Activated CD8-positive, alpha-beta memory T cell treated with anti-CD3 and anti-CD28 coated beads, Interleukin-2, amount 50 U/mL, for 24 hours (primary cell): ENCODE measurements around the gene VAT1L.

ENCODE experiments used
- DNase-seq: peaks from one replicate; pipeline ENCODE4 v3.0.0-alpha.2; 2020; ENCODE audit errors: extremely low read depth

The VAT1L gene

DNA sequence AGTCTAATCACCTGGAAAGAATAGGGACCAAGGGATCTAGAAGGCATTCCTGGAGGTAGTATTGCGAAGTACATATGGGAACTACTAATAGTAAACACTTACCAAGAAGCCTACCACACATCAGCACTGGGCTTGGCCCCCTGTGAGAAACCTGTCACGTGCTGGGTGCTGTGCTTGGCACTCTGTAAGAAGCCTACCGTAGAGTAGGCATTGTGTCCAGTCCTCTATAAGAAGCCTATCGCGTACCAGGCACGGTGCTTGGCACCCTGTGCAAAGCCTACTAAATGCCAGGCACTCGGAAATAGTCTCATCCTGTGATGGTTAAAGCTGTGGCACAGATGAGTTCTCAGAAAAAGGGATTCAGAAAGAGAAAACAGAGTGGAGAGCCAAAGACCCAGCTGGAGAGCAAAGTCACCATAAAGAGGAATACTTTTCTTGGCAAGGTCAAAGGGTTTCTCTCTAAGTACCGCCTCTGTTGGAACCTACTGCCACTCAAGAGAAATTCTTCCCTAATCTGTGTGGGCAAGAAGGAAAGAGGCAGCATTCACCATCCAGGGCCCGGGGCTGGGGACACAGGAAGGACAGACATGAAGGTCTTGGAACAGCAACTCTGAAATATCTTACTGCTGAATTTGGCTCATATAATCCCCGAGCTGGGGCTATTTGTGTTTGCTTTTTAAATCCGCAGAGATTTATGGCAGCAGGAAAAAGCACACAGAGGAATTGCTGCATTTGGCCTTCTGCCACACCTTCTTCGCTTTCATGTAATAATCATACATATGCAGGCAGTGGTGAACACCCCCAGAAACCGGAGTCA, 81.8 kb downstream of the VAT1L start:
- no peak for DNase-seq

DNA sequence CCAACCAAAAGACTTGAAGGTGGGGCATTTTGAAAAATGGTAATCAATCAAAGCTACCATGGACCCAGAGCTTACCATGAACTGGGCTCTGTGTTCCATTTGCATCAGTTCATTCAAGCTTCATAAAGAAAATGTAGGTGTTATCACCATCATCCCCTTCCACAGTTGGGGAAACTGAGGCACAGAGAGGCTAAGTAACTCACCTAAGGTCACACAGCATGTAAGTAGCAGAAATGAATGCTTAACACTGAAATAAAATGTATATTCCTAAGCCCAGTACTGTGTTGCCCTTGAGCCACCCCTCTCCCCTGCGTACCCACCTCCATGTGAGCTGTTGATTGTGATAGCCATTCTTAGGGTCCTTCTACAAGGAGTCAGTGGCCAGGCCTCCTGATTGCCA, 83.6 kb downstream of the VAT1L start:
- no peak for DNase-seq

DNA sequence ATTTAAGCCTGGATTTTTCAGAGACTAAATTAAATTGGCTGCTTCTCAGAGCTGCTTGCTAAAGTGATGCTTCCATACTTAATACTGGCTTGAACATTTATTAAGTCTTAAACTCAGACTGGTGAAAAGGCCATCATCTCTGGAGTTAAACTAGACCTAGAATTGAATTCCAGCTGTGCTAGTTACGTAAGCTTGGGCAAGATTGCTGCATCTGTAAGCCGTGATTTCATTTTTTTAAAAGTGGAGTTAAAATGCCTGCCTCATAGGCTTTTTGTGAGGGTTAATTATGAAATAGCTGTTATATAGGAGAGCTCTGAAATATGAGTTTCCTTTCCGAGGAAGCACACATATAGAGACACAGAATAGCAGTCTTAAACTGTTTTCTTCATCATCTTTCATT, 84.7 kb downstream of the VAT1L start:
- DNase-seq: no peak

DNA sequence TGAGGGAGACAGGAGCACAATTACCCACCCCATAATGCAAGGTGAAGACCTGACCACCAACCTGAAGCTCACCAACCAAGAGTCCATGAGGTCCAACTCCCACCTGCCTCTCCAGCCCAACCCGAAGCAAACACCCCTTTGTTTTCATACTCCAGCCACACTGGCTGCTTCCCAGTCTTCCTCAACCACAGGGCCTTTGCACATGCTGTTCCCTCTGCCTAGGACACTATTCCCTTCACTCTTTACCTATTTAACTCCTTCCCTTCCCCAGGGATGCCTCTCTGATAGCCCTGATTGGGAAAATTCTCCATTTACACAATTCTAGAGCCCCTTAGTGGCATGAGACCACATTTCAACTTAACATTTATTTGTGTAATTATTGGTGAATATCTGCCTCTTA, 86.0 kb downstream of the VAT1L start:
- no peak for DNase-seq

DNA sequence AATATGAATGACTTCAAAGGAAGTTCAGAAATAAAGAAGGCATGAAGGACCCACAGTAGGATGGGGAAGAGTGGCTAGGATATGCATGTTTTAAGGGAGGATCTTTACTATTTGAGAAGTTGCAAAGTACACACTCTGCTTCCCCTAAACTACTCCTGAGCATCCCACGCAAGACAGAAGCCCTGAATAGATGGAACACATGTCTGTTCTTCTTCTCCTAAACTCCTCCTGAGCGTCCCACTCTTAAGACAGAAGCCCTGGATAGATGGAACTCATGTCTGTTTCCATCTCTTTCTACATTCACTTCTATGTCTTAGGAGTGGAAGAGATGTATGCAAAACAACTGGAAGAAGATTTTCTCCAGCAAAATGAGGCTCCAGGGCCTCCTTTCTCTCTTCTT, 88.4 kb downstream of the VAT1L start:
- DNase-seq: no peak

DNA sequence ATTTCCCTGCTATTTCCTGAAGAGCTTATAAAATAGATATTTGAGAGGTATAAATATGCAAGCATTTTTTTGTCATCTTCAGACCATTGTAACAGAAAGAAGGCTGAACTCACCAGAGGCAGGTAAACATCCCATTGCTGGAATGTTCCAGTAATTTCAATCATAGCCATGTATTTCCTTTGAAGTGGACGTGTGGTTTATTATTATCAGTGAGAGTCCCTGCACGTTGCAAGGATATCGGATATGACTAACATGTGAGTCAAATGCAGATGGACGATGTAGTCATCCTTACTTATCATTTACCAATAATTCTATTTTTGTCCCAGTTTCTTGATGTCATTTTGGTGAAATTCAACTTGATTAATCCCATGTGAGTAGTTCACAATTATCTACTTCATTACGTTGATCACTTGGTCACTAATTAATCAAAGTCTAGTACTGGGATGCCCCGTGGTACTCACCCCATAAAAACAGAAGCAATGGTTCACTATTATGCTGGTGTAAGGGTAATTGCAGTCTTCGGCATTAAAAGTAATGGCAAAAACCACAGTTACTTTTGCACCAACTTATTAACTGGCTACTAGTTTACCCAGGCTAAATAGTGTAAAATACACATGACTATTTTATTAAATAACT, 89.5 kb downstream of the VAT1L start:
- DNase-seq: no peak

DNA sequence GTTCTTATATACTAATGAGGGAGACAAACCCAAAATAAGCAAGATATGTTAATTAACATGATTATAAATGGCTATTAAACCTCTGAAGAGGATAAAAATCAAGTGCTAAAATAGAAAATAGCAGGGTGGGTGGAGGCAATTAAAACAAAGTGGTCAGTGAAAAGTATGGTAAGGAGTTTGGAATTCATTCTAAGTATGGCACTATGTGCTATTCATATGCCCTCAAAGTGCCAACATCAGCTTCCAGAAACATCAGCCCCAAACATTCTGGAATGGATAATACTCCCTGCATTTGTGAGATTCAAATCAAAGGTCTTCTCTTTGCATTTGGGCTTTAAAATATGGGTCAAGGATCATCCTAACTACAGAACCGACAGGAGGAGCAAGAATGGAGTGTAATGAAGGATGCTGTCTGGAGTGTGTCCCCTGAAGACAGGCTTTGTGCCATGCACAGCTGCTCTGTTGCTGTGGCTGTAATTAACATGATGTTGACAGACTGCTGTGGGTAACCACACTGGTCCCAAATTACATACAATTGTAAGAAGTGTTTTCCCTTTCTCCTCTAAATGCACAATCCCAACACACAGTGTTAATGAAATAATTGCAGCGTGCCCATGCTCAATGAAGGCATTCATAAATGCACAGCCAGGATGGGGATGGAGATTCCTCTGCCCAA, 93.1 kb downstream of the VAT1L start:
- DNase-seq: no peak

DNA sequence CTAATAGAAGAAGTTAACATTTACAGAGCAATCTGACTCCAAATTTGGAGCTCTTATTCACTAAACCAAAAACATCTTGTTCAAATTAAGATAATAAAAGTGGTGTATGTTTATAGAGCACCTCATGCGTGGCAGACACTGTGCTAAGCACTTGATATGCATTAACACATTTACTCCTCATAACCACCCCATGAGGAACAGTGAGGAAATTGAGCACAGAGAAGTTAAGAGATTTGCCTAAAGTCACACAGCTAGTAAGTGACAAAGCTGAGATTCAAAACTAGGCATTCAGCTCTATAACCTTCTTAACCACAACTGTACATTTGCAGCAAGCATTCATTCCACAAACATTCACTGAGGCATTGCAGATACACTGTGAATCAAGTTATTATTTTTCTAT, 94.0 kb downstream of the VAT1L start:
- DNase-seq: no peak

DNA sequence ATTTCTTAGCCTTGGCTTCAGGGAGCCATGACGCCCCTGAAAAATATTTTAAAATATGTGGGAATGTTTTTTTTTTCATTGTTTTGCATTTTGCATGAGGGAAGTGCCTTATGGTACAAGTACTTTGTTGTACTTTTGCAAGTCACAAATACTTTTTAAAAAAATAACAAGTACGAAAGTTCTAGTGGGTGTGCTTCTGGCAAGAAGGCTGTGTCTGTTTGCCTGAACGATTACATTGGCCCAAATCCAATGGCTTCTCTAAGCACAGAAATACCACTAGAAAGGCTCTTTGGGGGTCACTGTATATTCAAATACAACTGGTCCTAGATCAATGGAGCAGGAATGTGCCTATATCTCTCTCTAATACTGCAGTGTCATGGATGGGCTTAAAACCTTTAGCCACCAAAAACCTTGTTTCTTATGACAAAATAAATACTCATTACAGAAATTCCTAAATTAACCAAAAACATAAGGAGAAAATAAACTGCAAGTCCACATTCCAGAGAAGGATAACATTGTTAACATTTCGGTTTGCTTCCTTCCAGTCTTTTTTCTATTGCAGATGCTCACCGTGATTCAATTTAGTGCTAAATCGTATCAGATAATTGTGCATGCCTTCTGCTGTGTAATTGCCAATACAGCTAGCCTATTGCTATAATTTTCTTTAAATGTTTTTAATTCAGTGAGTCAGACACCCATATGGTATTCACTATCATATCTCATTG, 97.4 kb downstream of the VAT1L start:
- DNase-seq: no peak

DNA sequence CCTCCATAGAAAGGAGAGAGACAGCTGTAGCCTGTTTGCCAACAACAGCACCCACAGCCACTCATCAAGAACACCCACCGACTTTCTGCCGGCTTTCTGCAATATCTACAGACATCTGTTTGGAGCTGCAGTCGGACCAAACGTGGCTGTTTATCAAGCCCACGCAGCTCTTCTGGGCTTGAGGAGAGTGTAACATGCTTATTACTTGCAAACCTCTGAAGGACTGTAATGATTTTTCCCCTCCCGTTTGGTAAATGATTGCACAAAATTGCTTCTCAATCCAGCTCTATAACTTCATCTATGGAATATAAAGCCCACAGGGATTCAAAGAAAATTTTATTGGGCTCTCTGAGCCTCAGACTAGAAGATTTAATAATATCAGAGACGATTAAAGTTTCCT, 100.5 kb downstream of the VAT1L start:
- DNase-seq: no peak

DNA sequence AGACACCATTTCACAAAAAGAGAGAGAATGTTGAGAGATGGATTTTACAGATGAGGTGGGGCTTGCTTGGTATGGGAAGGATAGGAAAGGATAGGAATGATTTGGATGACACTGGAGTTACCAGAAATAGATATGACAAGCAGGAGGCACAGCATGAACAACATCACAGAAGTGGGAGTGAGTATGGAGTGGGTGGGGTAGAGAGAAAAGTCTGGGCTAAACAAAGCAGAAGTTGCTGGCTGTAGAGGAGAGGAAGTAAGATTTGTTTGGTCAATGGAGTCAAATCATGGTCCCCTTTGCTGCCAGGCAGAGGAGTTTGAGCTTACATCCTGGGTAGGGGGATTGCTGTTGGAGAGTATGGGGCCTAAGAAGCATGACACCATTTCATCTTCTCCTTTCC, 101.7 kb downstream of the VAT1L start:
- DNase-seq: no peak

DNA sequence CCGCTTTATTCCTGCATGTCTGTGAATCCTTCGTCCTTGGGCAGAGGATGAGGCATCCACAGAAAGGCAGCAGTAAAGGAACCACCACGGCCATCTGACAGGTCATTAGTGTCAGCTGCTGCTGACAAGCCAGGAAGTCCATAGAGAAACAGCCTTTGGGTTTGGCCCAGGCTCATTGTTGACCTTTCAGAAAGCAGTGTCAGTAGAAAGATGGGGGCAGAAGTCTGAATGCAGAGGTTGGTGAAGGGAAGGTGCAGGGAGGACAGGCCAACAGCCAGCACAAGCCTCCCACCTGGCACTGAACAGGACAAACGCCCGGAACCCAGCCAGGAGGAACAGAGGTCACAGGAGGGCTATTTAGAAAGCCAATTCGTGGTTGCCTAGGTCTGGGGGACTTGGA, 105.8 kb downstream of the VAT1L start:
- no peak for DNase-seq

DNA sequence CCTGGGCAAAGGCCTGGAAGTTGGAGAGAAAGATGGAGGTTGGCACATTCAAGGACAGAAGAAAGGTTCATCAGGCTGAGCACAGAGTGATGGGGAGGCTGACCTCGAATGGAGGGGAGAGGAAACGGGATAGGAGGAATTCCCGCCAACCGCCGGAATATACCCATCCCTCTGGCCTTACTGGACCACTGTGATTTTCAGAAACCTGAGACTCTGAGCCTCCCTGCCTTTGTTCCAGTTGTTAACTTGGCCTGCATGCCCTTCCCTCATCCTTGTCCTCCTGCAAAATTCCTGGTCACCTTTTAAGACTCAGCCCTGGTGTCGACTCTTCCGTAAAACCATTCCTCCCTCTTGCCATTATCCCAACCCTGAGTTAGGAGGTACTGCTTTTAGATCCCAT, 107.6 kb downstream of the VAT1L start:
- DNase-seq: no peak

DNA sequence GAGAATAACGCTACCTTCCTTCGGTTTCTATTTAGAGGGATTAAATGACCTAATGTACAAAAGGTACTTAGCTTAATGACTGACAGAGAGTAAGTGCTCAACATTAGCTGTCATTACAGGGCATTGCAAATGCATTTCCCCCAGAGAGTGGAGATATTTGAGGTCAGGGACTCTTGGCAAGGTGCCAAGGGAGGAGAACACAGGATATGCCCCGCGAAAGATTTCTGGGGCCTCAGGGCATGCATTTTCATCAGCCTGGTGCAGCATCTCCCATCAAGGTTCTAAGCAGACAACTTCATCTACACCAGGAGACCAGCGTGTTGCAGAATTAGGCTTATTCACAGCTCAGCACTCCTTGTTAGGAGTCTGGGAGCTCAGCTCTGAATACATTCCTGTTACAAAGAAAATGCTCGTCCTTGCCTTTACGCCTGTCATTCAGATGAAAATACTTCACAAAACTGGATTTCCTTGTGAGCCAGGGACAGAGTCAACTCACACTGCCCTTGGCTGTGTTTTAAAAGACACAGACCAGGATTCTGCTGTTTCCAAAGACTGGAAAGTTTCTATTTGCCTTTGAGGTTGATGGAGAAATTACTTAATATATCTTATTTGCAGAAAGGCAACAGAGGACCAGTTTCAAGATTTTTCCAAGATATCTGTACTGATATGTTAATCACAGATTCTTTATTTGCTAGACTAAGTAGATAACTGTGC, 108.2 kb downstream of the VAT1L start:
- DNase-seq: no peak

DNA sequence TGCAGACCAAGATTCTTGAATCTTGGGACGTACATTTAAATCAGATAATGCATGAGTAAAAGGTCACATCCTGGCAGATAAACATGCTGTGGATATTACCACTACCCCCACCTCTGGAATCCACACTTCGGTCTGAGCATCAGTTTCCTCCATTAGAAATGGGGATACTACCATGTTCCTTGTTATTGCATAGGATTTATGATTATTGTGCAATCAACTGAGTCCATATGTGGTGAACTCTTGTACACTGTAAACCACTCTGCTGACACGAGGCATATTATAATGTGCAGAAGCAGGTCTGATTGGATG, 108.7 kb downstream of the VAT1L start:
- DNase-seq: no peak

DNA sequence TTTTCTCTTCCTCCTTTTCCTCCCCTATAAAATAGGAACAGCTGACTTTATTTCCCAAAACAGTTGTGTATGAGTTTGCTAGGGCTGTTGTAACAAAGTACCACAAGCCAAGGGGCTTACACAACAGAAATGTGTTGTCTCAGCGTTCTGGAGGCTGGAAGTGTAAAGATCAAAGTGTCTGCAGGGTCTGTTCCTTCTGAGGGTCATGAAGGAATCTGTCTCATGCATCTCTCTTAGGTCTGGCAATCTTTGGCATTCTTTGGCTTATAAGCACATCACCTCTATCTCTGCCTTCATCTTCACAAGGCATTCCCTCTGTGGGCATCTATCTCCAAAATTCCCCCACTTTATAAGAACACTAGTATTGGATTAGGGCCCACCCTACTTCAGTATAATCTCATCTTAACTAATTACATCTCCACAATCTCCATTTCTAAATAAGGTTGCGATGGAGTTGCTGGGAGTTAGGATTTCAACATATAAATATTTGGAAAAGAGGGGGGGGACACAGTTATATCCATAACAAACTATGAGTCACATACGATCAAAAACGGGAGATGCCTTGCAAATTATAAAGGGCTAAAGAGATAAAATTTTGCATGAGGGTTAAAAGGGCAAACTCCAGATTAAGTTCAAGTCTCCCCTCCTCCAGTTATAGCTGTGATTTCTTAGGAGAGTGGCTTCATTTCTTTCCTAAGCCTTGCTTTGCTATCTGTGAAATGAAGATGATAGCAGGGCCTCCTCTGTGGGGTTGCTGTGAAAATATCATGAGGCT, 109.7 kb downstream of the VAT1L start:
- no peak for DNase-seq

DNA sequence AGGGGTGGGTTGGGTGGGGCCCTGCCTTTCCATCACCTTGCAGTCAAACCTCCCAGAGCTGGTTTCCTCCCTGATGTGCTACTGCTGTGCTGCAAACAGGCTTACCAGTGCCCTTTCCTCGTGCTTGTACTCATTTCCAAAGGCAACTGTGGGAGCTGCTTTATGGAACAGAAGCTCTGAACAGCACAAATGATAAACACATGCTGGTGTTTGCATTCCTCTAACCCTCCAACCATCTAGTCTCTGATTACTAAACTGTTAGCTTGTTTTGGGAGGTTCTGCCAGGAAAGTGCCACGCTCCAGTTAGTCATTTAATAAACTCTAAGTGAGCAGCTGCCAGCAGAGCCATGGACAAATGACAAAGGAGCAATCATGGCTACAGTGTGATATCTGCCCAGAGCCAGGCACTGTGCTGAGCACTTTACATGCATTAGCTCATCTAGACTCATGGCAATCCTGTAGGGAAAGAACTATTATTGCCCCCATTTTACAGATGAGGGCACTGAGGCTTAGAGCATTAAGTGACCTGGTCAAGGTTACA, 110.4 kb downstream of the VAT1L start:
- no peak for DNase-seq

DNA sequence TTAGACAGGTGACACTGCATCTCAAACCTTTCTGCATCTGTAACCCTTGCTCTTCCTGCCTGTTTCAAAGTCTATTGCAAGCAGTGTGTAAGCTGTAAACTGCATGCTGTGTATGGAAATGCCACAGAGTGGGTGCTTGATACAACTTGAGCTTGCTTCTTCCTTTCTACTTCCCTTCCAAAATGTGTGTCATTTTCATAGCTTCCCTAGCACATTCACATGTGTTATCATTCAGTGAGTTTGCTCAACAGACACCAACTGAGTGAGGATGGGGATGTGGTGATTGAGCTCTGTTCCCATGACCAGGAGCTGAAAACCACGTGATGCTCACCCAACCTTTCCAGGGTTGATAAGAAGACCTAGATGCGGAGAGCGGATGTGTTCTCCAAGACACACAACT, 111.1 kb downstream of the VAT1L start:
- no peak for DNase-seq

DNA sequence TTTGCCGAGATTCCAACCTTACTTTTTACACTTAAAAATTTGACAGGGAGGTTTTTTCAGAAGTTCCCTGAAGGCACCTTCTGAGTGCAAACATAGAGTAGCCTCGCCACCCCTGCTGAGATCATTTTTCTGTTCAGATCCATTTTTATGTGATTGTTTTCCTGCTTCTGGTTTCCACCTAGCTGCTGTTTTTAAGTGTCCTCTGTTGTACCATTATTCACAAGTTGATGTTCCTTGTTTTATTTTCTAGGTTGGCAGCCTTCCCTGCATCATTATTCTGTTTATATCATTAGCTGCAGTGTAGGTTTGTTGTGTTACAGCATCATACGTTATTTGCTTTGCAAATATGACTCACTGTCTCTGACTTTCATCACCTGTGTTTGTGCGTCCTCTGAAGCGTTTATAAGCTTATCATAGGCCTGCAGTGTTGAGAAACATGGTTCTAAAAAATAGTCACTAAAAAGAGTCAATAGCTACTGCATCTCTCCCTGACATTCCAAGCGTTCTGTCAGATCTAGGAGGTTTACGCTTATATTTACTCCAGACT, 117.1 kb downstream of the VAT1L start:
- DNase-seq: no peak

DNA sequence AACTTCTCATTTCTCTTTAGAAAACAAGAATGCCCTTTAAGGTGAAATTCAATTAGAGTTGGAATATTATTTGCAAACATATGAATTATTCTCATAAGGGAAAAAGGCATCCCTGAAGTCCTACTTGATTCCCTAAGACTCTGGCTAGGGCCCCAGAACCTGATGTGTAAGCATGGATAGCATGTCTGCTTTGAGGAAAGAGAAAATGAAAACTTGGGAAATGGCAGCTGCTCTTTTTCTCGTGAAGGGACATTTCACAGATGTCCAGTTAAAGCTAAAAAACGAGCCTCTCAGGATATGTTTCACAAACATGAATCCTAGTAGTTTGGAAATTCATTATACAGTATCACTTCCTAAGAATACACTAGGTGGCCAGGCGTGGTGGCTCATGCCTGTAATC, 121.7 kb downstream of the VAT1L start:
- no peak for DNase-seq

DNA sequence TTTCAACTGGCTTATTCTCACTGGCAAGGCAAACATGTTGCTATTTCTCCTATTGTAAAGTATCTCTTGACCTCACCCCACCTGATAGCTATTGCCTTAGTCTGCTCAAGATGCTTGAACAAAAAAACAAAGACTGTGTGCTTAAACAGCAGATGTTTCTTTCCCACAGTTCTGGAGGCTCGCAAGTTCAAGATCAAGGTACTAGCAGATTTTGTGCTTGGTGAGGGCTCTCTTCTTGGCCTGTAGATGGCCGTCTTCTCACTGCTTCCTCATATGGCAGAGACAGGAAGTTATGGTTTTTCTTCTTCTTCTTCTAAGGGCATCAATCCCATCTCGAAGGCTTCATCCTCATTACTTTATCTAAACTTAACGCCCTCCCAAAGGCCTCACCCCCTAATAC, 124.3 kb downstream of the VAT1L start:
- DNase-seq: no peak
